SH-SY5Y (cell line): ENCODE results near the gene BCKDHB.

ENCODE experiments used
- GATA2 ChIP-seq: IDR thresholded peaks from 2 replicates; pipeline ENCODE4 v1.6.1; 2011; ENCODE audit warnings: mild to moderate bottlenecking, low read depth, low read length
- GATA3 ChIP-seq: IDR thresholded peaks from 2 replicates; pipeline ENCODE4 v1.6.1; 2011; ENCODE audit warnings: low read depth, mild to moderate bottlenecking, low read length, moderate library complexity

- no peak for TF ChIP-seq GATA2
- no peak for TF ChIP-seq GATA3
These were observed 233.8 kb downstream of the BCKDHB start for GRCh38 chr6:80340280-80340679.
